ENCODE data around the gene TRPC4.
"Not testable (repeated sequence)": the region's sequence is repeated elsewhere in the genome, so short reads cannot be mapped to it uniquely, and the experiment has no call there.

The TRPC4 gene

DNA sequence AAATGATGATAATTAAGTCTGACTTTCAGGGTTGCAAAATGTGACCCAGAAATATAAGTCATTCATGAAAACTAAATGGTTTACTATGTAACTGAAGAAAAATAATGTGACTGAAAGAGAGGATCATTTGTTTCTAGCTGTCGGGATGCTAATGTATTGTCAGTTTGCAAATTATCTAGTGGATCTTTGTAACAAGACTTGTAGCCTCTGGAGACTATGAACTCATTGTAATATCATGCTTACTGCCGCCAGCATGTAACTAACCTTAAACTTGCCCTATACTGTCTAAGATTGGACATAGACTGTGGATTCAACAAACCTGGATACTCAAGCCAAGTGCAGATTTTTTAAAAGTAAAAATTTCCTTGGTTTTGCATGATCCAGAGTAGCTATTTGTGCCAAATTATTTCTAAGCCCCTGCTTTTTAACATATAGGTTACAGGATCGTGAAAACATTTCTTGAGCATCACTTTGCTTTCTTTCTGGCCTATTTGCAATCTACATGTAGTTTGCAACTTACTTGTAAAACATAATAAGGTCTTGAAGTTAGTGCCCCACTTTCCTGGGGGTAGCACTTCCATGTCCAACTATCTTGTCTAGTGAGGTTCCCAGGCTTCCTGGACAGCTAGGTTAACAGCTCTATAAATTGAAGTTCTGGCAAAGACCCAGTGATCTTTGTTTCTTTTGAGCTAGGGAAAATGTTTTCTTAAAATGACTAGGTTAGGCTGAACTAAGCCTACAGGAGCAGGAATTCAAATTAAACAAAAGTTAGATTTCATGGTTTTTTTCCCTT is 267.7 kb downstream of the TRPC4 start:
- no peak for DNase-seq (ENCODE audit: low read depth)

DNA sequence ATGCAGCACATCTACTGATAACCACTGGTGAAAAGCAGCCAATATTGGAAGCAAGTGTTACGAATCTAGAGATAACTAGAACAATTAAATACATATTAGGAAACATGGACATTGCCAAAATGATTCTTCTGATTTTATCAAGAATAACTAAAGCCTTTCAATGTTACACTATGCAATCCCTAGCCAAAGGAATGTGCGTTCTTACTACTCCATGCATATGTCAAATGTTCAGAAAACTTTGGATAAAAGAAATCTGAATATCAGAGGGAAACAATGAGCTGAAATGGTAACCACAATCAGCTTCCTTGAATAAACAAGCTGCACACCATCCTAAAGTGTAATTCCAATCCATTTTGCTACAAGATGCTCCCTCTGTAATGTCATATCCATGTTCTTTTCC is 270.1 kb downstream of the TRPC4 start:
- no peak for DNase-seq (ENCODE audit: low read depth)

DNA sequence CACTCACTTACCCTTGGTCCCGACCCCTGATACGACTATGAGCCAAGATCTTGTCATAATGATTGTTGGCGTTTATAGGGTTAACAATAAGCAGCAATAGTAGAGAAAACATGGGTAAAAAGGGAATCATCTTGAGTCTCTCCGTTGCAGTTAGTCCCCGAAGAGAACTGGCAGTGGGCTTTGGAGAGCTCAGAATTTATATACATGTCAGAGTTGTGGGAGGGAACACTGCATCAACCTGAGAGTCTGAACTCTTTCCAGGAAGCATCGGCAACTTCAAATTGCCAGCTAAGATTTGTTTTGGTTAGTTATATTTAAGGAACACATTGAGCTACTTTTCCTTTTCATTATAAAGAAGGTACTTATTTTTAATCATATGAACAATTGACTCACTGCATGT is 271.0 kb downstream of the TRPC4 start, which contains the start of gene POSTN:
POSTN (minus strand) TSS at position 172 of the 400 bp plus-strand sequence; CDS start at position 130, 42 bp downstream.
- no peak for DNase-seq (ENCODE audit: low read depth)

DNA sequence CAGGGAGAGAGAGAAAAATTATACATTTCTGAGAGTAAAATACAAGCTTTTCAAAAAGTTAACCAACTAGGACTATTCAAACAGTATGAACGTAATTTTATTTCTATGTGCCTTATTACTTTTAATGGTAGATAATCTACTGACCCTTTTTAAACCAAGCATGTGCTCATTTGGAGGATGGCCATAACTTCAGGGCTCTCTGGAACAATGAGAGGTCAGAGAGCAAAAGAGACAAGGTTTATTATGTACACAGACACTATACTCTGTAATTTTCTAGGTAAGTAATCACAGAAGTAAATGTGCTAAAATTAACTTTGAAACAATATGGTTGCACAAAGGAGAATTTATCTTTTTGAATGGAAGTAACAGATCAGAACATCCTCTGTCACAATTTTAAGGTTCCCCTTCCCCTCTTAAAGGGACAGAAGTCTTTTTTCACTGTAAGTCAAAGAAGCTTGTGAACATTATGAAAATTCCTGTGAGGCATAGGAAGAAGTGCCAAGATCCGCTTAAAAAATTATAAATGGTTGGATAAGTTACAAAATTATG is 272.0 kb downstream of the TRPC4 start:
- no peak for DNase-seq (ENCODE audit: low read depth)

DNA sequence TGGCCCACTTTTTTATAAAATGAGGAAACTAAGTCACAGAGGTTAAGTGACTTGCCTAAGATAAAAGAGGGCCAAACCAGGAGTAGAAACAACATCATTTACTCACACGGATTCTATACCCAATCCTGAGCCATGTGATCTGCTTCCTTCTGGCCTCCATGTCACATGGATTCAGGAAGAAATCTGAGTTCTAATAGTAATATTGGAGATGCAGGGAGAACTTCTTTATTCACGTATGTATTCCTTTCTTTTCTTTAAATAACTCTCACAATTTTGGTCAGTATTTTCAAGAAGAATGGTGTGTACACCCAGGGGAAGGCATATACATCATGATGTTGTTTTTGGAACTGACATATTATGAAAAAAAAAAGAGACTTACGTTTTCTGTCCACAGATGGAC is 272.8 kb downstream of the TRPC4 start:
- no peak for DNase-seq (ENCODE audit: low read depth)

DNA sequence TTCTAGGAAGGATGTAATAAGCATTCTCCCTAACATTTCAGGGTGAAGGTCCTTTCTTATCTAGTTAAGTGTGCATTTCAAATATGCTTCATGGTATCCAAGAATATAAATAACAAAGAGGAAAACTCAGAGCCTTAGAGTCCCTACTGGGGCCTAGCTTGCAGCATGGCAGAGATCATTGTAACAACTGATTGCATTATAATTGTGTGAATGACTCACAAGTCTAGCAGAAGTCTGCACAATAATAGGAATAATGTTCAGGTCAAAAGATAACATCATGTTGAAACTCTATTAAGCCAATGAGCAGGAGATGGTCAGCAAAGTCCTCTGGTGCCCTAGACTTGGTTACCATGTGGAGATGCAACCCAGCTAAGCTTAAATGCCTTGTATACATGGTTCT is 274.4 kb downstream of the TRPC4 start:
- no peak for DNase-seq (ENCODE audit: low read depth)

DNA sequence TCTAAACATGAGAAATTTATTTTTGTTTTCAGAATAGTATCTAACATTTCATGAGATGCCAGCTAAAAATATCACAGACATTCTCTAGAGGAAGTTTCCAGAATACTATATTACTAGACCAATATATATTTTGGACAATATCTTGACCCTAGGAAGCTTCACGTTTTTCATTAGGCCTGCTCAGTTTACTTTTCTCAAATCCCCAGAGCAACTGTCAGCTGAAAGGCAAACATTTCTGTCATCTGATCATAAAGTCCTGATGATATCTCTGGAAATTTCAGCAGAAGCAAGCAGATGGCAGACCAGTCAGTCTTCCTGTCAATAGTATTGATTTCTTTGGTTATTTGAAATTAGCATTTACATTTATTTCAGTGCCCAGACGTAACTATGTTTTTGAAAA is 275.0 kb downstream of the TRPC4 start:
- no peak for DNase-seq (ENCODE audit: low read depth)

DNA sequence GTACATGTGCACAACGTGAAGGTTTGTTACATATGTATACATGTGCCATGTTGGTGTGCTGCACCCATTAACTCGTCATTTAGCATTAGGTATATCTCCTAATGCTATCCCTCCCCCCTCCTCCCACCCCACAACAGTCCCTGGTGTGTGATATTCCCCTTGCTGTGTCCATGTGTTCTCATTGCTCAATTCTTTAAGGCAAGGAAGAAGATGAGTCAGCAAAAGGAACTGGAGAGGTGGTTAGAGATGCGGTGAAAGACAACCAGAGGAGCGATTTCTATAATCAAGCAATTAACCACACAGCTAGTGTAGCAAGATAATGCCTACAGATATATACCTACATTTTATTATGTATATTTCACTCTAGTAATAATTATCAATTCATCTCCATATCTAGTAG is 280.2 kb downstream of the TRPC4 start:
- DNase-seq (ENCODE audit: low read depth): not testable (repeated sequence)

DNA sequence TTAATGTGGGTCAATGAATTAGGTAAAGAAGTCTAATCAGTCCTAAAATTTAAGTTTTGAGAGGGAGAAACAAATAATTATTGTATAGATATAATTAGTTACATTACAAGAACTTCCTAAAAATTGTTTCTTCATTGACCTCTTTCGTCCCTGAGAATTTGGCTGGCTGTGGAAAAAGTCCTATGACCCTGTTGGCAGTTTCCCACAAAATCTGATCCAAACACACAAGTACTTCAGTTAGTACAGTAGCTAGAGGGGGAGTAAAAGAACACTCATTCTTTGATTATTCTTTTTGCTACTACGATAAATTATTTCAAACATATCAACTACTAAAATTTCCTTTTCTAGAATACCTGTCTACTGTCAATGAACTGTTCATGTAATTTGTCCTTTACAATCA is 282.3 kb downstream of the TRPC4 start:
- DNase-seq (ENCODE audit: low read depth): no peak

All from activated T-cell treated with anti-CD3 and anti-CD28 coated beads for 24 hours (primary cell).